Superior temporal gyrus (tissue), 1 donor: ENCODE data around the gene PDE4D.
A peak's percentile ranks its signal among the peaks of the same experiment; 100 is the strongest.
"Not testable (repeated sequence)": the region's sequence is repeated elsewhere in the genome, so short reads cannot be mapped to it uniquely, and the experiment has no call there.

Experiments
- DNase-seq: peaks from one replicate; pipeline ENCODE4 v3.0.0-alpha.2; 2016; ENCODE audit errors: extremely low spot score

PDE4D gene

GRCh38 chr5:59799668-59800346 lies 93.7 kb downstream of the PDE4D start:
- DNase-seq: peak; percentile 91

DNA sequence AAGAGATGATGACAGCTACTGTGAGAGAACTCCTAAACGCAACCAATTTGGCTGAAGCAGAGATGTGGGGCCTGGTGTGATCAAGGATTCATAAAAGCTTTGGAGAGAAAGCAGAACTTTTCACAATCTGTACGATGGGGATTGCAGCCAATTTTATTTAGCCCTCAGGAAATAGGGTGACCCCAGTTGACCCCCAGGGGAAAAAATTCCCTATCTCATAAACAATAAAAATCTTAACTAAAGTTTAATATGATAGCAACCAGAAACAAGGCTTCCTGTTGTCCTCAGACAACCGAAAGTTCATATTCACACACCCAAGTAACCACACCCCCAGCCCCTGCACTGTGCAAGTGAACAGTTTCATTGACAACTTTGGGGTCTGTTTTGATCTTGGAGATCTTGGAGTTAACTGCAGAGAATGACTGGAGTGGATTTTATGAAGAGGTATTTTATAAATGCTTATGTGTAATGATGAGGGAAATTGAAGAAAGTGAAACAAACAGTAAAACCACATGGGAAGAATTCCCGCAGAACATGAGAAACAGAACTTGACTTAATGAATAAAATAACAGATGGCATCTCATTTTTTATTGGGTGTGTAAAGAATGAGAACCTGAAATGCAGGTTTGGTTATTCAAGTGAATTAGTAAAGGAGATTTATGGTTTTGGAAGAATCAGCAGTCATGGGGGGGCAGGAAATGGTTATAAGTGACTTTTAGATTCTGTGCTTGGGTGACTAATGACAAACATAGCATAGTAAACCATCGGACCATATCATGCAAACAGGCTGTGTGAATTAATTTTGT lies 94.5 kb downstream of the PDE4D start:
- DNase-seq: no peak

GRCh38 chr5:59795141-59795540 lies 98.4 kb downstream of the PDE4D start:
- no peak for DNase-seq

GRCh38 chr5:59792983-59793585 lies 100.4 kb downstream of the PDE4D start:
- no peak for DNase-seq

DNA sequence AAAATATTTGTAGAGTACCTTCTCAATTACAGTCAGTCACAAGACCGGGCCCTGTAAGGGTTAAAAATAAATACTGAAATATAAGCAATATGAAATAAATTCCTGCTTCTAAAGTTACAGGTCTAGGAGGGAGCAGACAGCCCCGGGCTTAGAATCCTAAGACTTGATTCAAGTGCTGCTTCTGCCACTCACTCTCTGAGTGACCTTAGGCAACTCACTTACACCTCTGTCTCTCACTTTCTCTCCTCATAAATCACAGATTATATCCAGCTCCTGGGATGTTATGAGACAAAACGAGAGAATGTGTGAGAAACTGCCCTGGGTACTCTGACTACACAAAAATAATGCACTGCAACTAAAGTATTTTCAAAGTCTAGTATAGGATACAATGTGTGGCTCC lies 101.9 kb downstream of the PDE4D start:
- DNase-seq: no peak

- DNase-seq: no peak
These were observed 102.6 kb downstream of the PDE4D start for GRCh38 chr5:59790776-59791475.

GRCh38 chr5:59790376-59790775 lies 103.2 kb downstream of the PDE4D start:
- no peak for DNase-seq

DNA sequence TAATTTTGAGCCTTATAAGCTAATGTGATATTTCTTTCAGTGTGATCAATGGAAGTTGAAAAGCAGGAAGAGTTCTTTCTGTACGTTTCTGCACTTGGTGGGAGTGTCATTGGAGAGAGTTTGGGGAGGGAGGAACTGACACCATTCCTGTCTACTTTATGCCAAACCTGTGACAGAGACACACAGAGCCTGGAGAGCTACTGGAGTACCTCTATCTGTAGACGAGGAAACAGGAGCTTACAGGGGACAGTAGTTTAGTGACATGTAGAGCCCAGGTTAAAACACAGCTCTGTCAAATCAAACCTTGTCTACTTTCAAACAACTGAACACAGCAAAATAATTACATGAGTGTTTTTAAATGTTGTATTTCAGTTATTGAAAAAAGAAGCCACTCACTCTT lies 103.6 kb downstream of the PDE4D start:
- no peak for DNase-seq

GRCh38 chr5:59789197-59789596 lies 104.3 kb downstream of the PDE4D start:
- DNase-seq: no peak

GRCh38 chr5:59786334-59786805 lies 107.2 kb downstream of the PDE4D start:
- DNase-seq: no peak

GRCh38 chr5:59785676-59786333 lies 107.7 kb downstream of the PDE4D start:
- DNase-seq: no peak

- DNase-seq: not testable (repeated sequence)
These were observed 108.8 kb downstream of the PDE4D start for GRCh38 chr5:59784708-59785107.

GRCh38 chr5:59783264-59783663 lies 110.3 kb downstream of the PDE4D start:
- DNase-seq: no peak

DNA sequence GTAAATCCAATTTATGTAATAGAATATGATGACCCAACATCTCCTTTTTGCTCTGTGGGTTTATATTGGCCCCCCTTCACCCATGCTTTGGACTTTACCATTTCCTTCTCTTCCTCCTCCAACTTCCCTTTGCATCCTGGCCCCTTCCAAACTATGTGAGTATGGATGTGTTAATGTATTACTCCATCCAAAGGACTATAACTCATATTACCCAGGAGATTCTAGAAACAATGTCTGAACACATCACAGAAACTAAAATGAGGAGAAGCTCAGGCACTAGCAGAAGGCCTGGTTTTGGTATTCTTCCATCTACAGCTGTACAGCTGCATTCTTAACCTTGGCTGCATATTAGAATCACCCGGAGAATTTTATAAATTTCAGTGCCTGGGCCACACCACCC lies 110.7 kb downstream of the PDE4D start:
- no peak for DNase-seq

DNA sequence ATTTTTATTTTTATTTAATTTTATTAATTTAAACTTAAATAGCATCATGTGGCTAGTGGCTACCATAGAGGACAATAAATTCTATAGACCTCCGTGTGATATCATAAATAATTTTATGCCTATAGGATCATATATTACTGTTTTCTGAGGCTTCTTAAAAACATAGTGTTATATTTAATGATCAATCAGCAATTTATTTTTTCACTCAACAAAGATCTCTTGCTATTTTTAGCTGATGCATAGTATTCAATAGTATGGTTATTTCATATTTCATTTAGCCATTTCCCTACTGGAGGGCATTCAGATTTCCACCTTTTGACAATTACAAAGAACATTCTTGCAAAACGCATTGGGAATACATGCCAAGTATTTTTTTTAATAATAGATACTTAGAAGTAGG lies 114.1 kb downstream of the PDE4D start:
- no peak for DNase-seq

- no peak for DNase-seq
These were observed 116.5 kb downstream of the PDE4D start for GRCh38 chr5:59777028-59777427.

DNA sequence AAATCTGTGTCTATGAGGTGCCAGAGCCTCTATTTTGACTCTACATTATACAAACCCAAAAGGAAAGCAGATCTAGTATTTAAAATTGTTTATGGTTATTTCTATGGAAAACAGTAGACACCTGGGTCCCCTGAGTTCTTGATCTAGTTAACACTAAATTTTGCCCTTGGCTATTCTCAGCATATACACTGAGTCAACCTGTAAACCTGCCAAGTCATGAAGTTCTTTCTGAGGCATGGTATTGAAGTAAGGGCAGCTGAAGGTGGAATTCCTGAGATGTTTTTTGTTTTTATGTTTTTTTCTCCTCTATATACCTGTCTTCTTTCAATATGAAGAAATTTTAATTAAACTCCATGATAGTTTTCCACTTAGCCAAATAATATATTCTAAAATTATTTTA lies 120.2 kb downstream of the PDE4D start:
- DNase-seq: no peak

GRCh38 chr5:59772757-59773156 lies 120.8 kb downstream of the PDE4D start:
- no peak for DNase-seq

DNA sequence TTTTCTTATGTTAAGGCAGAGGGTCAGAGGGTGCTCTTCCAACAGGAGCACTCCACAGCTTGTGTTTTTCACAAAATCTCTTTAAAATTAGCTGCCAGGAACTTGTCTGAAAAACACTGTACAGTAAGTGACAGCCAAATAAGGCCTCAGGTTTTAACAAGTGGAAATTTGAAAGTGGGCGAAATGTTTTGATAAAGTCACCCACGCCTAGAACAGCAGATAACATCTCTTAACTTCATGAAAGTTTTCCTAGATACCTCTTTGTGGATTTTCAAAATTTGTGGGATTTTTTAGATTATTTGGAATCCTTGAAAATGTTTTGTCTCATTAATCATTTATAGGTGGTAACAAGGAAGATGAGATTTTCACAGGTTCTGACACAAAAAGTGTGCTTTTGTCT lies 121.3 kb downstream of the PDE4D start:
- no peak for DNase-seq

DNA sequence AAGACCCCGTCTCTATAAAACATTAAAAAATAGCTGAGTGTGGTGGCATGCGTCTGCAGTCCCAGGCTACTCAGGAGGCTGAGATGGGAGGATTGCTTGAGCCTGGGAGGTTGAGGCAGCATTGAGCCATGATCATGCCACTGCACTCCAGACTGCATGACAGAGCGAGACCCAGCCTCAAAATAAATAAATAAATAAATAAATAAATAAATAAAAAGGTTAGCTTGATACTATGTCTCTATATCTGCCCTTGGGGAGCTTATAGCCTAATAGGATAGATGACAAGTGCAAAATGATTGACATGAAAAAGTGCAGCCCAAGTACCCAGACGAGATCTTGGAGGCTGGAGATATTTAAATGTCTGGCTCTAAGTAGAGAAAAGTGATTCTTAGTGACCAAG lies 122.6 kb downstream of the PDE4D start:
- DNase-seq: no peak

DNA sequence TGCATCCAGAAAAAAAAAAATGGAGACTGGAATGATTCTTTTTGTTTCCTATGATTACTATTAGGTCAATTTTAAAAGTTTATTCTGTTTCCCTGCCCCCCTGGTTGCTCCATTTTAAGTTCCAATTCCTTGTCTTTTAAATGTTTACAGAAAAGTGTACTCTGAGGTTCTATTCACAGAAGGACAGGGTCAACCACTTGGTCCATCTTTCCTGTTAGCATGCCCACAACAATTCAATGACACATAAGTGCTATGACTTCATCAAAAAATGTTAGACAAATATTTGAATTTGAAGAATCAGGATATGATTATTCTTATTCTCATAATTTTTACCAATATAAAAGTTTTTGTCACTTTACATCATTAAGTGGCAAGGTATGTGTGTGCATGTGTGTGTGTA lies 123.7 kb downstream of the PDE4D start:
- no peak for DNase-seq

DNA sequence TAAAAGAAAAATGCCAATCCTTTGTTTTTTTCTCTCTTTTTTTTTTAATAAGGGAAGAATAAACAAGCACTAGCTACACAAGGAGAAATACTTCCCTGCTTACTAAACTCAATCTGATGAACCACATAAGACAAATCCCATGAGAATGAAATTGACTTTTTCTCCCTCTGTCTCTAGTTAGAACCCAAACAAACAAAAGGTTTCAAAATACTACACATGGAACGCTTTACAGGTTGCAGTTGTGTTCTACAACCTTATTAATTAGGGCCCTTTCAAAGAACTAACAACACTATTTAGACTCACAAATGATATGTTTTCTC lies 124.5 kb downstream of the PDE4D start:
- DNase-seq: no peak
